K562 (cell line): ENCODE results near the gene VAC14. TPM values are rescaled to one million over a fixed set of nuclear protein-coding genes. Genes with fewer than 3 reads are reported as not detected.
A peak's percentile ranks its signal among the peaks of the same experiment; 100 is the strongest.

Experiments
- ATAC-seq: fragments of 200-7000 bp; cut with Tn5 transposase; 3 replicates; pipeline ENCODE4 v1.9.1; 2020; ENCODE audit warnings: moderate library complexity
- BruUV-seq: library from RNA; stranded (reverse); fragments of 400-500 nt; replicated peaks from 2 replicates; lab custom pipeline; 2021; lab: Mats Ljungman, UMichigan
- CTCF ChIA-PET: fragments of 300-600 bp; formaldehyde crosslinking; extraction: SDS; loops from one replicate; lab custom pipeline; 2021; ENCODE audit warnings: low intra/inter-chr PET ratio; lab: Yijun Ruan, JAX
- POLR2A ChIA-PET: fragments of 300-600, 350-650 bp; sonication (Branson Sonifier 250); formaldehyde crosslinking; extraction: SDS; loops from one replicate; lab custom pipeline; 2021; ENCODE audit warnings: antibody characterized with exemption, inconsistent platforms; lab: Yijun Ruan, JAX
- DNase-seq, 4 experiments: peaks; one replicate each; pipeline versions ENCODE4 v3.0.0 to v3.0.0-alpha.2; 2011 to 2018; ENCODE audit warnings: low spot score in 3 of 4, mixed read lengths in 3 of 4; ENCODE audit errors: extremely low read depth in 1 of 4
- FAIRE-seq: peaks from 2 replicates; lab custom pipeline; 2011; peaks lifted over from hg19 to GRCh38; lab: Jason Lieb, UNC
- H2AFZ ChIP-seq: 2 replicates; pipeline ENCODE4 v1.6.0; 2011; ENCODE audit warnings: low read depth, low read length, control low read depth, inconsistent platforms
- H3K27ac ChIP-seq: fragments of 200-600 bp; 3 replicates; pipeline ENCODE4 v1.8.0; 2011; ENCODE audit warnings: low read depth, mild to moderate bottlenecking, control low read depth, inconsistent platforms, low read length, moderate library complexity, mixed read lengths; ENCODE audit errors: extremely low read depth
- H3K27me3 ChIP-seq, 2 experiments: fragments of 300-600 bp in 1 of 2; 2 replicates in 1 of 2; 3 replicates in 1 of 2; pipeline versions ENCODE4 v1.6.0 to v1.8.0; 2011; ENCODE audit warnings: inconsistent platforms in 2 of 2, low read length in 2 of 2, mild to moderate bottlenecking in 1 of 2, mixed read lengths in 1 of 2, moderate library complexity in 1 of 2; ENCODE audit not compliant: control insufficient read depth in 2 of 2, insufficient read depth in 2 of 2
- H3K36me3 ChIP-seq: fragments of 300-600 bp; 3 replicates; pipeline ENCODE4 v1.8.0; 2011; ENCODE audit warnings: mild to moderate bottlenecking, low read length, inconsistent platforms; ENCODE audit not compliant: control insufficient read depth, insufficient read depth
- H3K4me1 ChIP-seq, 2 experiments: fragments of 200-600 bp in 1 of 2; replicated peaks in 1 of 2; 2 replicates in 1 of 2; 3 replicates in 1 of 2; pipeline versions ENCODE4 v1.5.1 to v1.8.0; 2011; ENCODE audit warnings: inconsistent platforms in 2 of 2, low read length in 2 of 2, mild to moderate bottlenecking in 1 of 2, mixed read lengths in 1 of 2, moderate library complexity in 1 of 2; ENCODE audit not compliant: control insufficient read depth in 2 of 2, insufficient read depth in 2 of 2
- H3K4me2 ChIP-seq: 2 replicates; pipeline ENCODE4 v1.6.1; 2011; ENCODE audit warnings: low read length, control low read depth, inconsistent platforms, mixed read lengths; ENCODE audit not compliant: insufficient read depth
- H3K4me3 ChIP-seq: fragments of 200-600 bp; sonication (generic), shearing (Covaris generic); 2 replicates; pipeline ENCODE4 v1.5.1; 2016; ENCODE audit warnings: control low read depth, inconsistent platforms
- H3K79me2 ChIP-seq: fragments of 200-600 bp; 3 replicates; pipeline ENCODE4 v1.8.0; 2011; ENCODE audit warnings: low read length, inconsistent platforms; ENCODE audit not compliant: control insufficient read depth, insufficient read depth
- H3K9ac ChIP-seq, 2 experiments: 2 replicates each; pipeline versions ENCODE4 v1.6.0 to v1.6.1; 2011; ENCODE audit warnings: low read depth in 2 of 2, low read length in 2 of 2, control low read depth in 1 of 2, inconsistent platforms in 1 of 2, mild to moderate bottlenecking in 1 of 2, mixed read lengths in 1 of 2; ENCODE audit not compliant: insufficient read depth in 1 of 2
- H3K9me1 ChIP-seq: one replicate; pipeline ENCODE4 v1.6.0; 2011; ENCODE audit warnings: inconsistent platforms, mild to moderate bottlenecking, low read length, moderate library complexity; ENCODE audit not compliant: control insufficient read depth, insufficient read depth
- H3K9me3 ChIP-seq: replicated peaks from 2 replicates; pipeline ENCODE4 v1.5.1; 2011; ENCODE audit warnings: low read depth, low read length, inconsistent platforms; ENCODE audit not compliant: control insufficient read depth, insufficient read depth
- H4K20me1 ChIP-seq: replicated peaks from 2 replicates; pipeline ENCODE4 v1.6.1; 2011; ENCODE audit warnings: low read length, inconsistent platforms, mixed read lengths; ENCODE audit not compliant: control insufficient read depth, insufficient read depth
- C11orf30 ChIP-seq: fragments of 450-650 bp; IDR thresholded peaks from 2 replicates; pipeline ENCODE4 v1.6.1; 2016; ENCODE audit warnings: low read depth, mild to moderate bottlenecking
- CREB1 ChIP-seq, 2 experiments: sonication (generic) in 1 of 2; formaldehyde crosslinking in 1 of 2; IDR thresholded peaks; 2 replicates each; pipeline versions ENCODE4 v1.6.1 to v1.8.0; 2012 to 2022; ENCODE audit warnings: inconsistent platforms in 1 of 2, mild to moderate bottlenecking in 1 of 2, missing genetic modification reagents in 1 of 2, moderate library complexity in 1 of 2
- GATAD2B ChIP-seq: fragments of 450-650 bp; IDR thresholded peaks from 2 replicates; pipeline ENCODE4 v1.6.1; 2017; ENCODE audit warnings: mild to moderate bottlenecking, borderline replicate concordance
- GTF2F1 ChIP-seq: IDR thresholded peaks from 2 replicates; pipeline ENCODE4 v1.6.1; 2011; ENCODE audit warnings: low read depth, low read length, improper control_type of control experiment
- HMGN3 ChIP-seq: IDR thresholded peaks from 2 replicates; pipeline ENCODE4 v1.6.1; 2011; ENCODE audit warnings: borderline replicate concordance, low read depth, mild to moderate bottlenecking, mixed read lengths, low read length; ENCODE audit not compliant: insufficient read length; ENCODE audit errors: extremely low read depth
- KAT2B ChIP-seq: IDR thresholded peaks from one replicate; pipeline ENCODE4 v1.6.1; 2012; ENCODE audit warnings: low read depth, mild to moderate bottlenecking, control low read depth, inconsistent platforms, low read length, moderate library complexity
- MCM7 ChIP-seq, 2 experiments: fragments of 450-650 bp; IDR thresholded peaks; 2 replicates each; pipeline ENCODE4 v1.6.1; 2016 to 2018
- NR2C2 ChIP-seq, 2 experiments: fragments of 200-800 bp in 1 of 2; sonication (Bioruptor generic) in 1 of 2; sonication (generic) in 1 of 2; formaldehyde crosslinking in 1 of 2; IDR thresholded peaks; 2 replicates each; pipeline versions ENCODE4 v1.6.1 to v1.8.0; 2016 to 2022; ENCODE audit warnings: mild to moderate bottlenecking in 1 of 2, missing compliant biosample characterization in 1 of 2, missing genetic modification characterization in 1 of 2, missing genetic modification reagents in 1 of 2
- NR2F6 ChIP-seq: fragments of 450-650 bp; formaldehyde crosslinking; IDR thresholded peaks from 2 replicates; pipeline ENCODE4 v1.4.0; 2020; ENCODE audit warnings: mild to moderate bottlenecking
- SMAD2 ChIP-seq: fragments of 150-350 bp; IDR thresholded peaks from 2 replicates; pipeline ENCODE4 v1.6.1; 2014; ENCODE audit warnings: low read depth, mild to moderate bottlenecking, low read length
- STAG1 ChIP-seq: sonication (generic); formaldehyde crosslinking; IDR thresholded peaks from 2 replicates; pipeline ENCODE4 v1.5.0; 2020; ENCODE audit warnings: missing genetic modification reagents, borderline replicate concordance
- ZNF143 ChIP-seq: sonication (generic); formaldehyde crosslinking; IDR thresholded peaks from 2 replicates; pipeline ENCODE4 v1.9.0; 2022; ENCODE audit warnings: mild to moderate bottlenecking, missing genetic modification reagents
- ZNF175 ChIP-seq: fragments of 200-800 bp; sonication (Bioruptor generic); IDR thresholded peaks from 2 replicates; pipeline ENCODE4 v1.6.1; 2016; ENCODE audit warnings: low read depth, mild to moderate bottlenecking, missing genetic modification characterization, missing compliant biosample characterization
- ZNF511 ChIP-seq: sonication (generic); formaldehyde crosslinking; IDR thresholded peaks from 2 replicates; pipeline ENCODE4 v1.8.0; 2022; ENCODE audit warnings: mild to moderate bottlenecking, missing genetic modification reagents
- WGBS: fragments of 100-300 bp; shearing (Covaris generic); methylation state at CpG from one replicate; pipeline ENCODE4 v1.1.6; 2016; ENCODE audit warnings: low coverage, mixed read lengths; ENCODE audit not compliant: insufficient coverage; ENCODE audit errors: missing lambda C conversion rate; 5-methylcytosine and 5-hydroxymethylcytosine counted together
- in situ Hi-C: fragments of 300-500 bp; cut with MboI; formaldehyde crosslinking; loops from 4 replicates; pipeline ENCODE4 v1.15.0; 2018; ENCODE audit warnings: inconsistent platforms, mixed read lengths
- intact Hi-C: fragments of 100-400 bp; cut with micrococcal nuclease; formaldehyde crosslinking; loops from 2 replicates; pipeline ENCODE4 v1.14.2; 2022
- polyA plus RNA-seq, 8 experiments: library from polyadenylated mRNA; depleted of rRNA in 4 of 8; stranded (reverse) in 5 of 8; unstranded in 3 of 8; fragments of >200 nt; fragmentation: Nextera tagmentation in 2 of 8; fragmentation: Illumina TruSeq in 1 of 8; extraction: Ambion mirVana in 2 of 8; extraction: Trizol in 1 of 8; gene quantifications; 2 replicates each; pipeline versions ENCODE4 v1.2.1 to v1.2.3, GENCODE V29; 2011 to 2014; ENCODE audit warnings: inconsistent platforms in 1 of 8, missing spikeins in 1 of 8
- total RNA-seq, 7 experiments: library from RNA; depleted of rRNA in 6 of 7; stranded (reverse); fragments of >200 nt in 6 of 7; fragmentation: Illumina TruSeq in 2 of 7; extraction: Trizol in 2 of 7; gene quantifications; 2 replicates each; pipeline versions ENCODE4 v1.2.1 to v1.2.3, GENCODE V29; 2011 to 2021; ENCODE audit warnings: low replicate concordance in 1 of 7
- TF ChIP-seq, protein P1 (sequence below): fragments of 250-450 bp; sonication (Bioruptor Pico); IDR thresholded peaks from 2 replicates; pipeline ENCODE4 v1.4.0; 2020; ENCODE audit warnings: mild to moderate bottlenecking, moderate library complexity, borderline replicate concordance

Gene VAC14
- total and polyA plus RNA-seq, 9 of the 15 experiments (the other 6 are each of a cell fraction or from before 2014, with no cell fraction given) = 1.3 to 41.6 (median 26.6) TPM

GRCh38 chr16:70714581-70715054 is 86.3 kb downstream of the VAC14 start:
- H4K20me1 ChIP-seq = no peaks in the 10 kb centered on the region
- no peaks in the 10 kb centered on the region for H3K9me3 ChIP-seq
- intact Hi-C loops (no loop called here), in situ Hi-C loops (no loop called here)
- H3K79me2 ChIP-seq = no peaks in the 10 kb centered on the region
- peaks cover 2 to 11% of the 10 kb centered on the region in 2 experiments; a peak in 3 of 5 replicates for H3K4me1 ChIP-seq
- peaks cover 3% of the 10 kb centered on the region for H3K9me1 ChIP-seq
- H3K9ac ChIP-seq = peak overlapping the region in 1 of 2 experiments; percentile 31; a peak in 1 of 4 replicates
- H3K27ac ChIP-seq = no peak overlapping the region; the same call in 2 of the 3 replicates
- H3K36me3 ChIP-seq = peaks cover 5% of the 10 kb centered on the region; the same call in 1 of the 3 replicates
- H3K4me3 ChIP-seq = no peak overlapping the region
- CTCF ChIA-PET = no interaction called here
- H2AFZ ChIP-seq = no peak overlapping the region
- whole genome bisulfite sequencing = 78% methylated on average over 10 of the region's 10 CpGs
- H3K4me2 ChIP-seq = no peak overlapping the region
- FAIRE-seq = no peak
- DNase-seq = no peak
- H3K27me3 ChIP-seq = no peaks in the 10 kb centered on the region
- no peak for ATAC-seq
- POLR2A ChIA-PET = interaction anchor here (0.6 to 1.5 kb wide), 4 partner anchors 11 to 53 kb away, joined by 3 to 4 read pairs (median 3); no protein-coding TSS in a partner anchor
- no TSS peak for BruUV-seq
- TF ChIP-seq STAG1 (CRISPR knock-in tag) (no peak), CREB1 (IDR thresholded peaks at IDR 0.05) (no peak), CREB1 (CRISPR knock-in tag; IDR thresholded peaks at IDR 0.05) (no peak), NR2F6 (CRISPR knock-in tag) (no peak), SMAD2 (no peak), NR2C2 (CRISPR knock-in tag; IDR thresholded peaks at IDR 0.05) (no peak), NR2C2 (tag; IDR thresholded peaks at IDR 0.05) (no peak), KAT2B (no peak), ZNF511 (CRISPR knock-in tag) (no peak), GTF2F1 (no peak), ZNF143 (no peak), ZNF175 (CRISPR knock-in tag) (no peak), MCM7 (IDR thresholded peaks at IDR 0.05) (no peak), C11orf30 (no peak), HMGN3 (no peak), GATAD2B (no peak)
- TF ChIP-seq, protein P1, sequence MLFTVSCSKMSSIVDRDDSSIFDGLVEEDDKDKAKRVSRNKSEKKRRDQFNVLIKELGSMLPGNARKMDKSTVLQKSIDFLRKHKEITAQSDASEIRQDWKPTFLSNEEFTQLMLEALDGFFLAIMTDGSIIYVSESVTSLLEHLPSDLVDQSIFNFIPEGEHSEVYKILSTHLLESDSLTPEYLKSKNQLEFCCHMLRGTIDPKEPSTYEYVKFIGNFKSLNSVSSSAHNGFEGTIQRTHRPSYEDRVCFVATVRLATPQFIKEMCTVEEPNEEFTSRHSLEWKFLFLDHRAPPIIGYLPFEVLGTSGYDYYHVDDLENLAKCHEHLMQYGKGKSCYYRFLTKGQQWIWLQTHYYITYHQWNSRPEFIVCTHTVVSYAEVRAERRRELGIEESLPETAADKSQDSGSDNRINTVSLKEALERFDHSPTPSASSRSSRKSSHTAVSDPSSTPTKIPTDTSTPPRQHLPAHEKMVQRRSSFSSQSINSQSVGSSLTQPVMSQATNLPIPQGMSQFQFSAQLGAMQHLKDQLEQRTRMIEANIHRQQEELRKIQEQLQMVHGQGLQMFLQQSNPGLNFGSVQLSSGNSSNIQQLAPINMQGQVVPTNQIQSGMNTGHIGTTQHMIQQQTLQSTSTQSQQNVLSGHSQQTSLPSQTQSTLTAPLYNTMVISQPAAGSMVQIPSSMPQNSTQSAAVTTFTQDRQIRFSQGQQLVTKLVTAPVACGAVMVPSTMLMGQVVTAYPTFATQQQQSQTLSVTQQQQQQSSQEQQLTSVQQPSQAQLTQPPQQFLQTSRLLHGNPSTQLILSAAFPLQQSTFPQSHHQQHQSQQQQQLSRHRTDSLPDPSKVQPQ = no peak
